Measurements from ENCODE around the gene TNPO2. TPM values are rescaled to one million over a fixed set of nuclear protein-coding genes. Genes with fewer than 3 reads are reported as not detected.

The TNPO2 gene
- total and polyA plus RNA-seq, 2 of the 13 experiments (the other 11 are each of a cell fraction or from before 2014, with no cell fraction given), result 31.7 to 61.0 TPM

DNA sequence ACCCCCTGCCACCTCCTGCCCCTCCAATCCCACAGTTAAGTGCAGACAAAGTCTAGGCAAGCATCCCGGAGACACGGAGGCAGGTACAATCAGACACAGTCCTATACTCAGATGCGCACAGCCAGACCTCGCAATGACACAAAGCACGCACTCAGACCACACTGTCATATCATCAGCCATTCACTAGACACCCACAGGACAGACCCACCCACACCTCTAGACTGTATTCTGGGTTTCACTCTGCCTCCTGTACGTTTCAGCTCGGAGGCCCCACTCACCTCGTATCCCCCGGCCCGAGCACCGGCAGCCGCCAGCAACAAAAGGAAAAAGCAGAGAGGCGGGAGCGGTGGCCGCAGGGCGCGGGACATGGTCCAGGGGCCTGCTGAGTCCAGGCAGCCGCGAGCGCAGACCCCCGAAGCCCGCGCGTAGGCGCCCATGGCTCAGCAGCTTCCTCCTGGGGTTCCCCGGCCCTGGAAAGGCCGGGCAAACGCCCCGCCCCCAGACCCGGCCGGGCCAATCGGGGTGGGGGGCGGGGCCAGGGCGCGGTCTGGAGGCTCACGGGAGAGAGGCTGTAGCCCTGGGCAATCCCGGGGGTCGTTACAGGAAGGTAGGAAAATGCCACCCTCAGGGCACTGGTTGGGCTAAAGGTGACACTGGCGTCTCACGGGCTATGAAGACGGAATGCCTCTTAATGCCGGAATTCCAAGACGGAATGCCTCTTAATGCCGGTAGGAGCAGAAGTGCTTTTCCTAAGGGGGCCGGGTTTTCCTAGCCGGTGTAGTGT is 57.3 kb downstream of the TNPO2 start, which contains the start of the genes MAN2B1 and WDR83 (continued):
- TF ChIP-seq, protein P1, sequence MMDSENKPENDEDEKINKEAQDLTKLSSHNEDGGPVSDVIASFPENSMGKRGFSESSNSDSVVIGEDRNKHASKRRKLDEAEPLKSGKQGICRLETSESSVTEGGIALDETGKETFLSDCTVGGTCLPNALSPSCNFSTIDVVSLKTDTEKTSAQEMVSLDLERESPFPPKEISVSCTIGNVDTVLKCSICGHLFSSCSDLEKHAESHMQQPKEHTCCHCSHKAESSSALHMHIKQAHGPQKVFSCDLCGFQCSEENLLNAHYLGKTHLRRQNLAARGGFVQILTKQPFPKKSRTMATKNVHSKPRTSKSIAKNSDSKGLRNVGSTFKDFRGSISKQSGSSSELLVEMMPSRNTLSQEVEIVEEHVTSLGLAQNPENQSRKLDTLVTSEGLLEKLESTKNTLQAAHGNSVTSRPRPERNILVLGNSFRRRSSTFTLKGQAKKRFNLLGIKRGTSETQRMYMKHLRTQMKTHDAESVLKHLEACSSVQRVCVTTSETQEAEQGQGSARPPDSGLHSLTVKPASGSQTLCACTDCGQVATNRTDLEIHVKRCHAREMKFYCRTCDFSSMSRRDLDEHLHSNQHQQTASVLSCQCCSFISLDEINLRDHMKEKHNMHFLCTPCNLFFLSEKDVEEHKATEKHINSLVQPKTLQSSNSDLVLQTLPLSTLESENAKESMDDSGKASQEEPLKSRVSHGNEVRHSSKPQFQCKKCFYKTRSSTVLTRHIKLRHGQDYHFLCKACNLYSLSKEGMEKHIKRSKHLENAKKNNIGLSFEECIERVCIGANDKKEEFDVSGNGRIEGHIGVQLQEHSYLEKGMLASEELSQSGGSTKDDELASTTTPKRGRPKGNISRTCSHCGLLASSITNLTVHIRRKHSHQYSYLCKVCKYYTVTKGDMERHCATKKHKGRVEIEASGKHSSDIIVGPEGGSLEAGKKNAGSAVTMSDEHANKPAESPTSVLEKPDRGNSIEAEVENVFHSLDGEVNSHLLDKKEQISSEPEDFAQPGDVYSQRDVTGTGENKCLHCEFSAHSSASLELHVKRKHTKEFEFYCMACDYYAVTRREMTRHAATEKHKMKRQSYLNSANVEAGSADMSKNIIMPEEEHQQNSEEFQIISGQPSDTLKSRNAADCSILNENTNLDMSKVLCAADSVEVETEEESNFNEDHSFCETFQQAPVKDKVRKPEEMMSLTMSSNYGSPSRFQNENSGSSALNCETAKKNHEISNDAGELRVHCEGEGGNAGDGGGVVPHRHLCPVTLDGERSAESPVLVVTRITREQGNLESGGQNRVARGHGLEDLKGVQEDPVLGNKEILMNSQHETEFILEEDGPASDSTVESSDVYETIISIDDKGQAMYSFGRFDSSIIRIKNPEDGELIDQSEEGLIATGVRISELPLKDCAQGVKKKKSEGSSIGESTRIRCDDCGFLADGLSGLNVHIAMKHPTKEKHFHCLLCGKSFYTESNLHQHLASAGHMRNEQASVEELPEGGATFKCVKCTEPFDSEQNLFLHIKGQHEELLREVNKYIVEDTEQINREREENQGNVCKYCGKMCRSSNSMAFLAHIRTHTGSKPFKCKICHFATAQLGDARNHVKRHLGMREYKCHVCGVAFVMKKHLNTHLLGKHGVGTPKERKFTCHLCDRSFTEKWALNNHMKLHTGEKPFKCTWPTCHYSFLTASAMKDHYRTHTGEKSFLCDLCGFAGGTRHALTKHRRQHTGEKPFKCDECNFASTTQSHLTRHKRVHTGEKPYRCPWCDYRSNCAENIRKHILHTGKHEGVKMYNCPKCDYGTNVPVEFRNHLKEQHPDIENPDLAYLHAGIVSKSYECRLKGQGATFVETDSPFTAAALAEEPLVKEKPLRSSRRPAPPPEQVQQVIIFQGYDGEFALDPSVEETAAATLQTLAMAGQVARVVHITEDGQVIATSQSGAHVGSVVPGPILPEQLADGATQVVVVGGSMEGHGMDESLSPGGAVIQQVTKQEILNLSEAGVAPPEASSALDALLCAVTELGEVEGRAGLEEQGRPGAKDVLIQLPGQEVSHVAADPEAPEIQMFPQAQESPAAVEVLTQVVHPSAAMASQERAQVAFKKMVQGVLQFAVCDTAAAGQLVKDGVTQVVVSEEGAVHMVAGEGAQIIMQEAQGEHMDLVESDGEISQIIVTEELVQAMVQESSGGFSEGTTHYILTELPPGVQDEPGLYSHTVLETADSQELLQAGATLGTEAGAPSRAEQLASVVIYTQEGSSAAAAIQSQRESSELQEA (CRISPR knock-in tag; IDR thresholded peaks at IDR 0.05; ENCODE audit: not compliant biosample characterization), result peak; percentile 25
- TF ChIP-seq YEATS4 (CRISPR knock-in tag; IDR thresholded peaks at IDR 0.05; ENCODE audit: borderline replicate concordance) (peak; percentile 29; the same call in 1 of the 2 replicates), CCAR2 (optimal IDR thresholded peaks at IDR 0.05; ENCODE audit: low read depth, low read length) (no peak), ZNF766 (CRISPR knock-in tag; IDR thresholded peaks at IDR 0.05; ENCODE audit: borderline replicate concordance) (peak; percentile 47; the same call in 1 of the 2 replicates), FOXA1 (IDR thresholded peaks at IDR 0.05) (no peak), FOXA1 (CRISPR knock-in tag; IDR thresholded peaks at IDR 0.05) (no peak), CENPX (CRISPR knock-in tag; IDR thresholded peaks at IDR 0.05) (no peak), ZNF790 (CRISPR knock-in tag; IDR thresholded peaks at IDR 0.05; ENCODE audit: borderline replicate concordance) (no peak), ZNF34 (CRISPR knock-in tag; IDR thresholded peaks at IDR 0.05; ENCODE audit: borderline replicate concordance) (no peak), FOXJ3 (CRISPR knock-in tag; IDR thresholded peaks at IDR 0.05; ENCODE audit: borderline replicate concordance) (no peak), ZNF10 (CRISPR knock-in tag; IDR thresholded peaks at IDR 0.05; ENCODE audit: borderline replicate concordance, low read depth) (no peak), CEBPB (IDR thresholded peaks at IDR 0.05; ENCODE audit: borderline replicate concordance, low read depth, low read length) (no peak), KMT2A (CRISPR knock-in tag; IDR thresholded peaks at IDR 0.05) (peak; percentile 27; the same call in 1 of the 2 replicates)
- TF ChIP-seq, protein P2, sequence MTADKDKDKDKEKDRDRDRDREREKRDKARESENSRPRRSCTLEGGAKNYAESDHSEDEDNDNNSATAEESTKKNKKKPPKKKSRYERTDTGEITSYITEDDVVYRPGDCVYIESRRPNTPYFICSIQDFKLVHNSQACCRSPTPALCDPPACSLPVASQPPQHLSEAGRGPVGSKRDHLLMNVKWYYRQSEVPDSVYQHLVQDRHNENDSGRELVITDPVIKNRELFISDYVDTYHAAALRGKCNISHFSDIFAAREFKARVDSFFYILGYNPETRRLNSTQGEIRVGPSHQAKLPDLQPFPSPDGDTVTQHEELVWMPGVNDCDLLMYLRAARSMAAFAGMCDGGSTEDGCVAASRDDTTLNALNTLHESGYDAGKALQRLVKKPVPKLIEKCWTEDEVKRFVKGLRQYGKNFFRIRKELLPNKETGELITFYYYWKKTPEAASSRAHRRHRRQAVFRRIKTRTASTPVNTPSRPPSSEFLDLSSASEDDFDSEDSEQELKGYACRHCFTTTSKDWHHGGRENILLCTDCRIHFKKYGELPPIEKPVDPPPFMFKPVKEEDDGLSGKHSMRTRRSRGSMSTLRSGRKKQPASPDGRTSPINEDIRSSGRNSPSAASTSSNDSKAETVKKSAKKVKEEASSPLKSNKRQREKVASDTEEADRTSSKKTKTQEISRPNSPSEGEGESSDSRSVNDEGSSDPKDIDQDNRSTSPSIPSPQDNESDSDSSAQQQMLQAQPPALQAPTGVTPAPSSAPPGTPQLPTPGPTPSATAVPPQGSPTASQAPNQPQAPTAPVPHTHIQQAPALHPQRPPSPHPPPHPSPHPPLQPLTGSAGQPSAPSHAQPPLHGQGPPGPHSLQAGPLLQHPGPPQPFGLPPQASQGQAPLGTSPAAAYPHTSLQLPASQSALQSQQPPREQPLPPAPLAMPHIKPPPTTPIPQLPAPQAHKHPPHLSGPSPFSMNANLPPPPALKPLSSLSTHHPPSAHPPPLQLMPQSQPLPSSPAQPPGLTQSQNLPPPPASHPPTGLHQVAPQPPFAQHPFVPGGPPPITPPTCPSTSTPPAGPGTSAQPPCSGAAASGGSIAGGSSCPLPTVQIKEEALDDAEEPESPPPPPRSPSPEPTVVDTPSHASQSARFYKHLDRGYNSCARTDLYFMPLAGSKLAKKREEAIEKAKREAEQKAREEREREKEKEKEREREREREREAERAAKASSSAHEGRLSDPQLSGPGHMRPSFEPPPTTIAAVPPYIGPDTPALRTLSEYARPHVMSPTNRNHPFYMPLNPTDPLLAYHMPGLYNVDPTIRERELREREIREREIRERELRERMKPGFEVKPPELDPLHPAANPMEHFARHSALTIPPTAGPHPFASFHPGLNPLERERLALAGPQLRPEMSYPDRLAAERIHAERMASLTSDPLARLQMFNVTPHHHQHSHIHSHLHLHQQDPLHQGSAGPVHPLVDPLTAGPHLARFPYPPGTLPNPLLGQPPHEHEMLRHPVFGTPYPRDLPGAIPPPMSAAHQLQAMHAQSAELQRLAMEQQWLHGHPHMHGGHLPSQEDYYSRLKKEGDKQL (CRISPR knock-in tag; IDR thresholded peaks at IDR 0.05; ENCODE audit: low read depth), result no peak
